Erythroblast (primary cell): ENCODE measurements around the gene ADAMTS9.

Source experiments
- GATA1 ChIP-seq: IDR thresholded peaks from 2 replicates; pipeline ENCODE4 v1.6.1; 2011; ENCODE audit warnings: low read depth, mild to moderate bottlenecking, control low read depth, low read length, moderate library complexity
- POLR2A ChIP-seq: IDR thresholded peaks from 2 replicates; pipeline ENCODE4 v1.6.1; 2011; ENCODE audit warnings: mild to moderate bottlenecking, low read length

DNA sequence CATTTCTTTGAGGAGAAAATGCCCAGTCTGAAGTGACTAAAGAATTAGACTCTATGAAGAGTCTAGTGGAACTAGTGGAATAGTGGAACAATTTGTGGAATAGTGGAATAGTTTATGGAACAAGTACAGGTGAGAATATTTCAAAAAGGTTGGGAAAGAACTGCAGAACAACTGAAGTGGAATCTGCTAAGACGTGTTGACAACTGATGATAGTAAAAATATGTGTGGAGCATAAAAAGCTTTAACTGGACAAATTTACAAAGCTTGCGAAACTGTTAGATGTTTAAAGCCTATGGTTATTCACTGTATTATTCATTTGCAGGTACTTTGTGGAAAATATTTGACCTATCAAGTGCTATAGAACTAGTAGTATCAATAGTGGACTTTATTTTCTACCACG lies 164.5 kb downstream of the ADAMTS9 start:
- TF ChIP-seq POLR2A (no peak), GATA1 (no peak)
